ENCODE measurements around the gene TSPAN9.

TSPAN9 gene

DNA sequence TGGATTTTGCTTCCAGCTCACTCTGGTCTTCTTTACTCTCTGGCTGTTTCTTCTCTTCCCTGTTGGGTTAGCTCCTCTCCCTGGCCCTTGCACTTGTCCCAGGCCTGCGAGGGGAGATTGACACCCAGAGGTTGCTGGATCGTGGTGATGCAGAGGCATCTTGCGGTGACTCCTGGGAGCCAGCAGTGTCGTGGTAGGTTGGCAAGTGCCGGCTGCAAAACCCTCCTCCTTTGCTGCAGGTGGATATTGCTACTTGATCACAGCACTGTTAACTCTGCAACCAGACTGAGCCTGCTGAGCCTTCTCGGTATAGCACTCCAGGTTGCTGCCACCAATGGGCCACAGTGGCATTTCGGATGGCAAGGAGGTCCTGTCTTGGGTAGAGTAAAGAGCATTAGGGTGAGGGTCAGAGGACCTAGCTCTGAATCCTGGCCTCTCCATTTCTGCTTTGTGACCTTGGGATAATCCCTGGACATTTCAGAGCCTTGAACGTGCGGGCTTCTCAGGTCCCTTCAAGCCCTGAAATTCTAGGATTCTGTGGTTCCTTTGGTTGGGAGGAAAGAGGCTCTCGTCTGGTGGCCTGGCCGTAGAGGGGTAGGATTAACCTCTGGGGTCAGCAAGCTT is 87.4 kb downstream of the TSPAN9 start:
- Mint-ChIP-seq H3K27me3 (peaks cover 1% of the 10 kb centered on the region), H3K36me3 (no peaks in the 10 kb centered on the region), H3K4me3 (no peak overlapping the region), H3K27ac (no peak overlapping the region), H3K4me1 (no peaks in the 10 kb centered on the region), H3K9me3 (no peaks in the 10 kb centered on the region)

DNA sequence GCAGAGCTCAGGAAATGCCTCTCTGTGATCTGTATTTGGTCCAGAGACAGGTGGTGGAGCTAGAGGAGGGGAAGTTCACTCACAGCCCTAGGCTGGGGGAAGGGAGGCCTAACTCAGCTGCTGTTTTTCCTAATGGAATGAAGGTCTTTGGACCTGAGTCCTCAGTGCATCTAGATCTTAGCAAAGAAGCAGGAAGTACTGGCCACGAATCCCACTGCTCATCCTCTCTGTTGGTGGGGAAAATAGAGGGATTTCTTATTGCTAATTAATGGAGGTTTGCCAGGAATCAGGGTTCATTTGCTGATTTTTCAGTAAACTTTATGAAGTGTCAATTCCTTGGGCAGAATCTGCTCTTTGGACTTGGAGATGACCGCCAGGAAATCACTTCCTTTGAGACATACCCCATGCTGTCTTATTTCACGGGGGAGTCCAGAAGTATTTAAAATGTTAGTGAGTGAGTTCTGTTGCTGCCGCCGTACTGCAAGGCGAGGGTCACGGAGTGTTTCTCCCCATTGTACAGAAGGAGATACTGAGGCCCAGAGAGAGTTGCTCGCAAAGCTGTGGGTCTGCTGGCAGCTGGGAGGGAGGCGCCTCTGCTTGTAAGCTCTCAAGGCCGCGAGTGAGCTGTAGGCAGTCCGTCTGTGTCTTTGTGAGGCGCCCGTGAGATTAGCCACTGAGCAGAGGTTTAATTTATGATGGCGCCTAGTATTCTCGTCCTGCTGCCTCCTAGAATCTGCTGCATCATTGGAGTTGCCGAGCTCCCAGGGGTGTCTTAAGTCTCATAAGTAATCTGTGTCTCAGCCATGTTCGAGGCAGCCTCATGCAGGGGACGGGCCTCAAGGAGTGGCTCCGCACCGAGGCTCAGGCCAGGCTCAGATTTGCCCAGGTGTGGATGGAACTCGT is 88.2 kb downstream of the TSPAN9 start:
- H3K9me3 Mint-ChIP-seq: no peaks in the 10 kb centered on the region
- H3K4me3 Mint-ChIP-seq: no peak overlapping the region
- H3K36me3 Mint-ChIP-seq: no peaks in the 10 kb centered on the region
- no peak overlapping the region for H3K27ac Mint-ChIP-seq
- H3K27me3 Mint-ChIP-seq: peaks cover 1% of the 10 kb centered on the region
- H3K4me1 Mint-ChIP-seq: no peaks in the 10 kb centered on the region

DNA sequence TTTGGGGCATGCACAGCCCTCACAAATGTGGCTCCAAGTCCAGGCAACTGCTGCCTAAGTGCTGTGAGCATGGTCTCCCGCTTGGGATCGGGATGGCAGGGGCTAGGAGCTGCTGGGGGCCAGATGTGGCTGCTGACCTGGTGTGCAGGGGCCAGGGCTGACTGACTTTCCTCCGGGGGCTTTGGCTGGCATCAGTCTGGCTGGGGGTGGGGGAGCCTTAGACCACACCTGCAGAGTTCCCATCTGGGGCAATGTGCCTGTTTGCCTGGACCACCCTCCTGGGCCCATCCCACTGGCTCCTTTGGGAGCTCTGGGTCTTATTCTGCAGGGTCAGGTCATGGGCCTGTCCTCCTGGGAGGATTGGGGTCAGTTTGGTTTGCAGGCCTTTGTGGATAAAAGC is 90.5 kb downstream of the TSPAN9 start:
- H3K4me1 Mint-ChIP-seq: no peaks in the 10 kb centered on the region
- no peak overlapping the region for H3K27ac Mint-ChIP-seq
- H3K4me3 Mint-ChIP-seq: no peak overlapping the region
- H3K27me3 Mint-ChIP-seq: peaks cover 1% of the 10 kb centered on the region
- H3K36me3 Mint-ChIP-seq: no peaks in the 10 kb centered on the region
- no peaks in the 10 kb centered on the region for H3K9me3 Mint-ChIP-seq

- Mint-ChIP-seq H3K36me3 (no peaks in the 10 kb centered on the region), H3K9me3 (no peaks in the 10 kb centered on the region), H3K4me3 (no peak overlapping the region), H3K27me3 (peaks cover 1% of the 10 kb centered on the region), H3K4me1 (no peaks in the 10 kb centered on the region), H3K27ac (no peak overlapping the region)
Measured at GRCh38 chr12:3168223-3169221, 91.3 kb downstream of the TSPAN9 start.

DNA sequence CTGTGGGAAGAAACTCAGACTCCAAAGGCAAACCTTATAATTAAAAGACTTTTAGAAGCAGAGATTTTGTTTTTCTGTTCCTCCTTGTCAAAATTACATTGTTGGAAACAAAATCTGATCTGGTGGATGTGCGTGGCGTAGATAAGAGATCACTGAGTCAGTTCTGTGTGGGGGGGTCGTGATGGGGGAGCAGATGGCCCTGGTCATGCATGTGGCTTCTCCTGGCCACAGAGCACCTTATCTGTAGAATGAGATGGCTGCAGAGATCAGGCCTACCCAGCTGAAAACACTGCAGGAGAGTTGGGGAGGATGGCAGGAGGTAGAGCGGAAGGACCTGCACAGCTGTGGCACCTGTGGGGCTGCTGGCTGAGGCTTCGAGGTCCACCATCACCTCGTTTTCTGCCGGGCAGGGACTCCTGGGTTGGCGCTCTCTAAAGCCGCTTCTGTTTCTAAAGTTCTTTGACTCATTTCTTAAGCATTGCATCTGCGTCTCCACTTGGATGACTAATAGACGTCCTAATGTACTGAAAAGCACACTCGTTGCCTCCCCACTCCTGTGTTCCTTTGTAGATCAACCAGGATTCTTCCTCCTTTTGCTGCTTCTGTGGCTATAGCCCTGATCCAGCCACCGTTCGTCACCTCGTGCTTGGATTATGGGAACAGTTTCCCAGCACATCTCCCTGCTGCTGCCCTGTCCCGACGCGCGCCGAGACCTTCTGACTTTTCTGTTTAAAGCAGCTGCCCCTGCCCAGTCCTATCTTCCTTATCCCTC is 93.4 kb downstream of the TSPAN9 start:
- no peaks in the 10 kb centered on the region for H3K36me3 Mint-ChIP-seq
- no peak overlapping the region for H3K4me3 Mint-ChIP-seq
- H3K27ac Mint-ChIP-seq: no peak overlapping the region
- H3K9me3 Mint-ChIP-seq: no peaks in the 10 kb centered on the region
- H3K27me3 Mint-ChIP-seq: peaks cover 1% of the 10 kb centered on the region
- no peaks in the 10 kb centered on the region for H3K4me1 Mint-ChIP-seq

DNA sequence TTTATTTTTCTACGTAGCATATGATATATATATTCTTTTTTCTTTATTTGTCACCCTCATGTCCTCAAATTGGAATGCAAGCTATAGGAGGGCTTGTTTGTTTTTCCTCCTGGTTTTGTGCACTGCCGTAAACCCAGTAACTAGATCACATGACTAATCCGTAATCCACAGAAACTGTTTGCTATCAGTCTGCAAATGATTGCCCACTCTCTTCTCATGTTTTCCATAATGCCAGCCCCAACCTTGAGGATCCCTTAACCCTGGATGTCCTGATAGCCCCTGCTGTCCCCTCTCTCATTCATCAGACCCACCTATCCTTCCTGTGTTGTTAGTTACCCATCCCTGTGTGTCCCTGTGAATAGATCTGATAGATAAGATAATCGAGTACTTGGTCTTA is 94.0 kb downstream of the TSPAN9 start:
- Mint-ChIP-seq H3K4me1 (no peaks in the 10 kb centered on the region), H3K9me3 (no peaks in the 10 kb centered on the region), H3K4me3 (no peak overlapping the region), H3K27me3 (peaks cover 1% of the 10 kb centered on the region), H3K27ac (no peak overlapping the region), H3K36me3 (no peaks in the 10 kb centered on the region)

GRCh38 chr12:3172124-3173007 is 95.2 kb downstream of the TSPAN9 start:
- H3K4me3 Mint-ChIP-seq: no peak overlapping the region
- H3K27ac Mint-ChIP-seq: no peak overlapping the region
- H3K27me3 Mint-ChIP-seq: peaks cover 1% of the 10 kb centered on the region
- H3K9me3 Mint-ChIP-seq: no peaks in the 10 kb centered on the region
- H3K4me1 Mint-ChIP-seq: no peaks in the 10 kb centered on the region
- no peaks in the 10 kb centered on the region for H3K36me3 Mint-ChIP-seq

DNA sequence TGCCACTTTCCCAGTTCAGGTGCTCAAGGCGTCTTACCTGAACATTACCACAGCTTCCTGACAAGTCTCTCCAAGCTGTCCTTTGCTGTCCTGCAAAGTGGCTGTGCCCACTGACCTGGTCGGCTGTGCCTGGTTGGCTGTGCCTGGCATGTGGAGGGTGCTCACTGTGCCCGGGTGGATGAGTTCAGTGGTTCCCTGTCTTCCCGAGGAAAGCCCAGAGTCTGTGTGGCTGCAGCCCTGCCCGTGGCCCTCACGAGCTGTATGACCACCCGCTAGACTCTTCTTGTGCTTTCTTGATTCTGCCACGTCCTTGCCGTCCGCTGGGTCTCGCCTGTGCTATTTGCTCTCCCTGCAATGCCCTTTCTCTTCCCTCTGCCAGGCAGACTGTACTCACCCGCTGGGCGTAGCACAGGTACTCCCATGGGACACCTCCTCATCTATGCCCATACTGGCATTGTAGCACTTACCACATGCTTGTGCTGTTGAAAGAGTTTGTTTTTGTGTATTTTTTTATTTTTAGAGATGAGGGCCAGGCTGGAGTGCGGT is 95.9 kb downstream of the TSPAN9 start:
- H3K27ac Mint-ChIP-seq: no peak overlapping the region
- no peaks in the 10 kb centered on the region for H3K9me3 Mint-ChIP-seq
- H3K4me3 Mint-ChIP-seq: no peak overlapping the region
- no peaks in the 10 kb centered on the region for H3K4me1 Mint-ChIP-seq
- H3K36me3 Mint-ChIP-seq: no peaks in the 10 kb centered on the region
- H3K27me3 Mint-ChIP-seq: peaks cover 2% of the 10 kb centered on the region

- no peak overlapping the region for H3K27ac Mint-ChIP-seq
- H3K27me3 Mint-ChIP-seq: peaks cover 5% of the 10 kb centered on the region
- no peaks in the 10 kb centered on the region for H3K36me3 Mint-ChIP-seq
- no peaks in the 10 kb centered on the region for H3K9me3 Mint-ChIP-seq
- no peaks in the 10 kb centered on the region for H3K4me1 Mint-ChIP-seq
- no peak overlapping the region for H3K4me3 Mint-ChIP-seq
Measured at GRCh38 chr12:3173912-3174311, 96.7 kb downstream of the TSPAN9 start.

DNA sequence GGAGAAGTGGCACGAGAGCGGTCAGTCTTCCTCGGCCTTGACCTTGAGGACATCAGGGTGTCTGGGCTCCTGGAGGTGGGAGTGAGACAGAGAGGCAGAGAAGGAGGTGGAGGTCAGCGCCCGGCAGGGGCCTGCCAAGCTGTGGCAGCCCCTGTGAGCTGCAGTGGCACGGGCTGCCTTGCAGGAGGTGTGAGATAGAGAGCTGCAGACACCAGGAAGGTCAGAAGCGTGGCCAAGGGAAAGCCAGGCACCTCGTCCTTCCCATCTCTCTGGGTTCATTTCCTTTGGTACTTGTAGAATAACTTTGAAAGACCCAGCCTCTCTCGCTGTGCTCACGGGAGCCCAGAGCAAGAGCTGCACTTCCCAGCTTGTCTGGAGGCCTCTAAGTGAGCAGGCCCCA is 98.1 kb downstream of the TSPAN9 start:
- Mint-ChIP-seq H3K36me3 (no peaks in the 10 kb centered on the region), H3K4me1 (no peaks in the 10 kb centered on the region), H3K4me3 (no peak overlapping the region), H3K27ac (no peak overlapping the region), H3K27me3 (peaks cover 5% of the 10 kb centered on the region), H3K9me3 (no peaks in the 10 kb centered on the region)

- H3K9me3 Mint-ChIP-seq: no peaks in the 10 kb centered on the region
Measured at GRCh38 chr12:3176754-3177153, 99.6 kb downstream of the TSPAN9 start.

GRCh38 chr12:3177778-3178425 is 100.7 kb downstream of the TSPAN9 start:
- Mint-ChIP-seq H3K4me3 (no peak overlapping the region), H3K4me1 (no peaks in the 10 kb centered on the region), H3K36me3 (no peaks in the 10 kb centered on the region), H3K27ac (no peak overlapping the region), H3K27me3 (peaks cover 5% of the 10 kb centered on the region), H3K9me3 (no peaks in the 10 kb centered on the region)

More at GRCh38 chr12:3176754-3177153, 99.6 kb downstream of the TSPAN9 start:
- Mint-ChIP-seq H3K27me3 (peaks cover 5% of the 10 kb centered on the region), H3K27ac (no peak overlapping the region), H3K4me1 (no peaks in the 10 kb centered on the region), H3K36me3 (no peaks in the 10 kb centered on the region), H3K4me3 (no peak overlapping the region)

- Mint-ChIP-seq H3K27ac (no peak overlapping the region), H3K4me1 (no peaks in the 10 kb centered on the region), H3K9me3 (no peaks in the 10 kb centered on the region), H3K4me3 (no peak overlapping the region), H3K36me3 (no peaks in the 10 kb centered on the region), H3K27me3 (peaks cover 5% of the 10 kb centered on the region)
Measured at GRCh38 chr12:3178671-3179313, 101.6 kb downstream of the TSPAN9 start.
